ENCODE data around the gene FERMT2.

DNA sequence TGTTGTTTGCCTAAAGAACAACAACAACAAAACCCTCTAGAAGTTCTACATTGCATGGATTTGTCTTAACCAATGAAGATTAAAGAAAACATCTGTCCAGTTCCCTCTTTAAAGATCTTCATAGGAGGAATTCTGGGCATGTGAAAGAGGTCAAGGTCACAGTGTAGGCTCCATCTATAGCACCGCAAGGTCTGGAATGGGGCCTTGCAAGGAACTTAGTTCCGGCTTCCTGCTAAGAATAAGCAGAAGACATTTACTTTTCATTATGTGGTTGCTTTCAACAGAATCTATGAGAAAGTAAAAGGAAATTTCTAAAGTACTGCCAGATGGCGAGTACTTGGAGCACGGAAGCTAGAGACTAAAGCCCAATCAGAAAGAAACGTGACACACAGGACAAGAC lies 102.2 kb downstream of the FERMT2 start:
- TF ChIP-seq POLR2AphosphoS5 (IDR thresholded peaks at IDR 0.05; ENCODE audit: borderline replicate concordance, low read depth, low read length) (no peak), EZH2 (IDR thresholded peaks at IDR 0.05) (no peak)

Measured in SK-N-MC (cell line).